Sigmoid colon (tissue), 7 donors: ENCODE results near the gene NES. TPM values are rescaled to one million over a fixed set of nuclear protein-coding genes. Genes with fewer than 3 reads are reported as not detected.
A peak's percentile ranks its signal among the peaks of the same experiment; 100 is the strongest.

ENCODE experiments used
- DNase-seq: peaks from one replicate; pipeline ENCODE4 v3.0.0-alpha.2; 2019
- H3K27ac ChIP-seq, 4 donors: fragments of 200-600 bp; sonication (generic); one replicate each; pipeline ENCODE4 v1.5.1; 2016 to 2019; ENCODE audit warnings: mild to moderate bottlenecking in 1 of 4
- H3K27me3 ChIP-seq, 3 donors: fragments of 200-600 bp; sonication (generic); one replicate each; pipeline ENCODE4 v1.5.1; 2019; ENCODE audit warnings: mild to moderate bottlenecking in 1 of 3
- H3K36me3 ChIP-seq, 4 donors: fragments of 200-600 bp; sonication (generic); one replicate each; pipeline ENCODE4 v1.5.1; 2016 to 2019
- H3K4me1 ChIP-seq, 4 donors: fragments of 200-600 bp; sonication (generic); one replicate each; pipeline ENCODE4 v1.5.1; 2017 to 2019
- H3K4me3 ChIP-seq, 4 donors: fragments of 200-600 bp; sonication (generic); one replicate each; pipeline ENCODE4 v1.5.1; 2017 to 2019; ENCODE audit warnings: mild to moderate bottlenecking in 2 of 4, moderate library complexity in 1 of 4
- H3K9me3 ChIP-seq, 4 donors: fragments of 200-600 bp in 3 of 4; sonication (generic) in 3 of 4; one replicate each; pipeline versions ENCODE4 v1.5.1 to v1.6.1; 2013 to 2019
- EP300 ChIP-seq, 4 donors: sonication (generic); formaldehyde crosslinking; IDR thresholded peaks; one replicate each; pipeline ENCODE4 v1.6.1; 2017; ENCODE audit warnings: antibody characterized with exemption in 4 of 4
- POLR2A ChIP-seq, 2 donors: fragments of 450-650 bp; IDR thresholded peaks; one replicate each; pipeline ENCODE4 v1.6.1; 2016; ENCODE audit warnings: antibody characterized with exemption in 2 of 2, mild to moderate bottlenecking in 2 of 2, moderate library complexity in 2 of 2
- POLR2AphosphoS5 ChIP-seq, 4 donors: sonication (generic); formaldehyde crosslinking; IDR thresholded peaks; one replicate each; pipeline ENCODE4 v1.6.1; 2017; ENCODE audit warnings: antibody characterized with exemption in 4 of 4
- WGBS, 2 donors: extraction: QIAGEN DNeasy Blood & Tissue Kit; methylation state at CpG; one replicate each; pipeline ENCODE4 v1.1.7; 2013; 5-methylcytosine and 5-hydroxymethylcytosine counted together
- intact Hi-C: fragments of 100-400 bp; cut with DNase I; formaldehyde crosslinking; loops from one replicate; pipeline ENCODE4 v1.15.1; 2023
- polyA plus RNA-seq, 3 donors: library from polyadenylated mRNA; stranded (reverse); fragments of 200-250 nt; gene quantifications; one replicate each; pipeline ENCODE4 v1.2.3, GENCODE V29; 2013
- total RNA-seq, 4 donors: library from RNA; depleted of rRNA; stranded (reverse); fragments of >200 nt; gene quantifications; one replicate each; pipeline ENCODE4 v1.1.0, GENCODE V29; 2016
- TF ChIP-seq, protein P1 (sequence below), 4 experiments: fragments of 450-650 bp in 3 of 4; fragments of 200-600 bp in 1 of 4; IDR thresholded peaks; one replicate each; pipeline ENCODE4 v1.5.1; 2016 to 2019; ENCODE audit warnings: antibody characterized with exemption in 4 of 4, mild to moderate bottlenecking in 3 of 4, moderate library complexity in 2 of 4
- donor health status: healthy with polysubstance abuse.
- donor health status: Bipolar disorder and iron deficiency.
- donor health status: healthy.

NES gene
- total and polyA plus RNA-seq, 7 donors: 0.60 to 21.0 (median 7.1) TPM

DNA sequence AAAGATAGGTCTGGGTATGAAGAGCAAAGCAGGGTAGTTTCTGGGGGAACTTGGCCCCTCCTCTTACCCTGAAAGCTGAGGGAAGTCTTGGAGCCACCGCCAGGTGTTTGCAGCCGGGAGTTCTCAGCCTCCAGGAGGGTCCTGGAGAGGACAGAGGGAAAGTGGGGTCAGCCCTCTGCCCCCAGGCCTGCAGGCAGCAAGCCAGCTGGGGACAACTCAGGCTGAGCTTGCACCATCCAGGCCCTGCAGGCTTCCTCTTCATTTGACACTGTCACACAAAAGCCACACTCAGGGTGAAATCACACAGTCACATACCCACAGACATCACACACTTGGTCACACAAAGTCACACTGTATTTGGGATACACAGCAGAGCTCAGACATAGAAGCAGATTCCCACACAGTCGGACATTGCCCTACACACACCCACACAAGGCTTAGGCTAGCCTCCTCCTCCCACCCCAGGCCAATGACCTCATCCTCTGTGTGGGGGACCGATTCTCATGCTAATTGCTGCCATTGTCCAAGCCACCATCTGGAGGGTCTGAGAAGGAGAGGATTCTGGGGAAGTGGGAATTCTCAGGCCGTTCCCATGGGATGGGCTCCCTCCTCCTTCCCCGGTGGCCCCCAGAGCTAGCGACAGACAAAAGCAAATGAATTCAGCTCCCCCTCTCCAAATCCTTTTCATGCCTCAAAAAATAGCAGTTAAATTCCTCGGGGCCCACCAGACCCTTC is 3.7 kb downstream of the NES start:
- TF ChIP-seq, protein P1, sequence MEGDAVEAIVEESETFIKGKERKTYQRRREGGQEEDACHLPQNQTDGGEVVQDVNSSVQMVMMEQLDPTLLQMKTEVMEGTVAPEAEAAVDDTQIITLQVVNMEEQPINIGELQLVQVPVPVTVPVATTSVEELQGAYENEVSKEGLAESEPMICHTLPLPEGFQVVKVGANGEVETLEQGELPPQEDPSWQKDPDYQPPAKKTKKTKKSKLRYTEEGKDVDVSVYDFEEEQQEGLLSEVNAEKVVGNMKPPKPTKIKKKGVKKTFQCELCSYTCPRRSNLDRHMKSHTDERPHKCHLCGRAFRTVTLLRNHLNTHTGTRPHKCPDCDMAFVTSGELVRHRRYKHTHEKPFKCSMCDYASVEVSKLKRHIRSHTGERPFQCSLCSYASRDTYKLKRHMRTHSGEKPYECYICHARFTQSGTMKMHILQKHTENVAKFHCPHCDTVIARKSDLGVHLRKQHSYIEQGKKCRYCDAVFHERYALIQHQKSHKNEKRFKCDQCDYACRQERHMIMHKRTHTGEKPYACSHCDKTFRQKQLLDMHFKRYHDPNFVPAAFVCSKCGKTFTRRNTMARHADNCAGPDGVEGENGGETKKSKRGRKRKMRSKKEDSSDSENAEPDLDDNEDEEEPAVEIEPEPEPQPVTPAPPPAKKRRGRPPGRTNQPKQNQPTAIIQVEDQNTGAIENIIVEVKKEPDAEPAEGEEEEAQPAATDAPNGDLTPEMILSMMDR (IDR thresholded peaks at IDR 0.05): no peak
- TF ChIP-seq POLR2A (IDR thresholded peaks at IDR 0.05) (no peak), POLR2AphosphoS5 (IDR thresholded peaks at IDR 0.05) (no peak), EP300 (IDR thresholded peaks at IDR 0.05) (no peak)
- Histone ChIP-seq H3K4me3 (no peak overlapping the region), H3K27ac (peak overlapping the region; percentile 33 to 79 (median 72)), H3K36me3 (no peaks in the 10 kb centered on the region), H3K9me3 (no peaks in the 10 kb centered on the region), H3K27me3 (peaks cover 5 to 25% (median 15%) of the 10 kb centered on the region in 3 donors), H3K4me1 (peaks cover 0 to 58% (median 47%) of the 10 kb centered on the region in 4 donors)
- WGBS, 2 donors: 64 to 69% methylated on average over 8 of the region's 8 CpGs
- intact Hi-C loops: no loop called here
- DNase-seq: no peak

DNA sequence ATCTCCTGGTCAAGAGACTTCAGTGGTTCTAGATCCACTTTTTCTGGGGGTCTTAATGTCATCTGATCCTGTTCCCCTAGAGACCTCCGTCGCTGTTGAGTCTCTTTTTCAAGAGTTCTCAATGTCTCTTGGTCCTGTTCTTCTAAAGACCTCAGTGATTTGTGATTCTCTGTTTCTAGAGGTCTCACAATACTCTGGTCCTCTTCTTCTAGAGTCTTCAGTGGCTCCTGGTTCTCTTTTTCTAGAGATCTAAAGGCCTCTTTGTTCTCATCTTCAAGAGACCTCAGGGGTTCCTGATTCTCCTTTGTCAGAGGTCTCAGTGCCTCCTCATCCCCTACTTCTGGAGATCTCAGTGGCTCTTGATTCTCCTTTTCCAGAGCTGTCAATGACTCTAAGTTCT is 5.4 kb downstream of the NES start:
- Histone ChIP-seq H3K27ac (no peak overlapping the region), H3K4me1 (peaks cover 0 to 63% (median 51%) of the 10 kb centered on the region in 4 donors), H3K36me3 (no peaks in the 10 kb centered on the region), H3K9me3 (no peaks in the 10 kb centered on the region), H3K27me3 (peaks cover 0 to 11% (median 7%) of the 10 kb centered on the region in 3 donors), H3K4me3 (no peak overlapping the region)
- WGBS, 2 donors: 95% methylated on average over 2 of the region's 2 CpGs
- intact Hi-C loops: no loop called here
- TF ChIP-seq POLR2AphosphoS5 (IDR thresholded peaks at IDR 0.05) (no peak), EP300 (IDR thresholded peaks at IDR 0.05) (no peak), POLR2A (IDR thresholded peaks at IDR 0.05) (no peak)
- TF ChIP-seq, protein P1 (IDR thresholded peaks at IDR 0.05): no peak
- no peak for DNase-seq

DNA sequence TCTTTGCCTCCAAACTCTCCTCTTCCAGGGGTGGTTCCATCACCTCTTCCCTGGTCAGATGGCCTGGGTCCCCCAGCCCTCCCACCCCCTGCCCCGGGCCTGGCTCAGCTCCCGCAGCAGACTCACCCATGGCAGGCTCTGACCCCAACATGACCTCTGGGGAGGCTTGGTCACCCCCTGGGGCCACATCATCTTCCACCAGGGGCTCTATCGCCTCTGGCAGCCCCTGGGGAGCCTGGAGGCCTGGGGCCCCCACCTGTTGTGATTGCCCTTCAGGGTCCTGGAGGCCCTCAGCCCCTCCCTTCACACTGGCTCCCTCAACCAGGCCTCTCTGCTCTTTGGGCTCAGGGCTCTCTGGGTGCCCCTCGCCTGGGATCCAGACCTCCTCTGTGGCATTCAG is 6.4 kb downstream of the NES start:
- intact Hi-C loops: no loop called here
- Histone ChIP-seq H3K27me3 (peaks cover 0 to 1% (median 0%) of the 10 kb centered on the region in 3 donors), H3K4me1 (peaks cover 0 to 59% (median 49%) of the 10 kb centered on the region in 4 donors), H3K4me3 (no peak overlapping the region), H3K27ac (peak overlapping the region in 3 of 4 donors; percentile 79 to 86 (median 80)), H3K9me3 (no peaks in the 10 kb centered on the region), H3K36me3 (no peaks in the 10 kb centered on the region)
- TF ChIP-seq, protein P1 (IDR thresholded peaks at IDR 0.05): no peak
- TF ChIP-seq POLR2AphosphoS5 (IDR thresholded peaks at IDR 0.05) (no peak), POLR2A (IDR thresholded peaks at IDR 0.05) (no peak), EP300 (IDR thresholded peaks at IDR 0.05) (no peak)
- 63 to 87% methylated on average over 4 of the region's 4 CpGs for WGBS, 2 donors
- no peak for DNase-seq

DNA sequence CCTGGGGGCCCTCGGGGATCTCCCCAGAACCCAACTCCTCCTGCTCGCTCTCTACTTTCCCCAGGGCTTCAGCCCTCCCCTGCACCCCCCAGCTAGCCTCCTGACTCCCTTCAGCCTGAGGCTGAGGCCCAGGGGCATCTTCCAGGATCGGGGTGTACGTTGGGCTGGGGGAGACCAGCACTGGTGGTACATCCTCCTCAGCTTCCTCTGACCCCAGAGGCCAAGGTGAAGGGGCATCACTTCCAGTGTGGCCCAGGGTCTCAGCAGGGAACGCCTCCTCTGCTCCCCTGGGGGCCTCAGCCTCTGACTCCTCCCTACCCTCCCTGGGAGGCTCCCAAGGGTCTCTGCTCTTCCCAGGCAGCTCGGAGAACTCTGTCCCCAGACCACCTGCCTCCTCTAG is 6.8 kb downstream of the NES start:
- H3K4me3 ChIP-seq: no peak overlapping the region
- no peak for DNase-seq
- WGBS, 2 donors: 73 to 78% methylated on average over 6 of the region's 6 CpGs
- peak overlapping the region in 3 of 4 donors; percentile 79 to 86 (median 80) for H3K27ac ChIP-seq
- TF ChIP-seq, protein P1 (IDR thresholded peaks at IDR 0.05): no peak
- TF ChIP-seq POLR2AphosphoS5 (IDR thresholded peaks at IDR 0.05) (no peak), EP300 (IDR thresholded peaks at IDR 0.05) (no peak), POLR2A (IDR thresholded peaks at IDR 0.05) (no peak)
- intact Hi-C loops: no loop called here
- H3K9me3 ChIP-seq: no peaks in the 10 kb centered on the region
- H3K27me3 ChIP-seq: no peaks in the 10 kb centered on the region
- peaks cover 0 to 59% (median 49%) of the 10 kb centered on the region in 4 donors for H3K4me1 ChIP-seq
- no peaks in the 10 kb centered on the region for H3K36me3 ChIP-seq
